ENCODE results near the gene FOSL2. TPM values are rescaled to one million over a fixed set of nuclear protein-coding genes. Genes with fewer than 3 reads are reported as not detected.

Gene FOSL2
- total RNA-seq, 1 donor from 2014 or later: 156 TPM

- no peaks in the 10 kb centered on the region for H3K27me3 Mint-ChIP-seq (ENCODE audit: low read depth)
- DNase-seq (ENCODE audit: low spot score): no peak
- no peak overlapping the region for H3K27ac Mint-ChIP-seq (ENCODE audit: unreplicated experiment)
- no peak overlapping the region for H3K4me3 Mint-ChIP-seq (ENCODE audit: unreplicated experiment)
- no peaks in the 10 kb centered on the region for H3K36me3 Mint-ChIP-seq (ENCODE audit: low read depth)
- H3K9me3 Mint-ChIP-seq (ENCODE audit: low read depth): no peaks in the 10 kb centered on the region
- H3K4me1 Mint-ChIP-seq (ENCODE audit: low read depth): peaks cover 3% of the 10 kb centered on the region
- TF ChIP-seq CTCF (IDR thresholded peaks at IDR 0.05): no peak
Observed at GRCh38 chr2:28380219-28380618, 12.4 kb upstream of the FOSL2 start.

- Mint-ChIP-seq H3K4me1 (ENCODE audit: low read depth) (peaks cover 3% of the 10 kb centered on the region), H3K4me3 (ENCODE audit: unreplicated experiment) (no peak overlapping the region), H3K27me3 (ENCODE audit: low read depth) (no peaks in the 10 kb centered on the region), H3K9me3 (ENCODE audit: low read depth) (no peaks in the 10 kb centered on the region), H3K27ac (ENCODE audit: unreplicated experiment) (no peak overlapping the region), H3K36me3 (ENCODE audit: low read depth) (no peaks in the 10 kb centered on the region)
- no peak for DNase-seq (ENCODE audit: low spot score)
- no peak for TF ChIP-seq CTCF (IDR thresholded peaks at IDR 0.05)
Observed at GRCh38 chr2:28381225-28382180, 11.2 kb upstream of the FOSL2 start.

- Mint-ChIP-seq H3K4me1 (ENCODE audit: low read depth) (peaks cover 15% of the 10 kb centered on the region), H3K4me3 (ENCODE audit: unreplicated experiment) (no peak overlapping the region), H3K27ac (ENCODE audit: unreplicated experiment) (no peak overlapping the region), H3K36me3 (ENCODE audit: low read depth) (no peaks in the 10 kb centered on the region), H3K27me3 (ENCODE audit: low read depth) (no peaks in the 10 kb centered on the region), H3K9me3 (ENCODE audit: low read depth) (no peaks in the 10 kb centered on the region)
- DNase-seq (ENCODE audit: low spot score): no peak
- no peak for TF ChIP-seq CTCF (IDR thresholded peaks at IDR 0.05)
Observed at GRCh38 chr2:28382755-28383154, 9.9 kb upstream of the FOSL2 start.

DNA sequence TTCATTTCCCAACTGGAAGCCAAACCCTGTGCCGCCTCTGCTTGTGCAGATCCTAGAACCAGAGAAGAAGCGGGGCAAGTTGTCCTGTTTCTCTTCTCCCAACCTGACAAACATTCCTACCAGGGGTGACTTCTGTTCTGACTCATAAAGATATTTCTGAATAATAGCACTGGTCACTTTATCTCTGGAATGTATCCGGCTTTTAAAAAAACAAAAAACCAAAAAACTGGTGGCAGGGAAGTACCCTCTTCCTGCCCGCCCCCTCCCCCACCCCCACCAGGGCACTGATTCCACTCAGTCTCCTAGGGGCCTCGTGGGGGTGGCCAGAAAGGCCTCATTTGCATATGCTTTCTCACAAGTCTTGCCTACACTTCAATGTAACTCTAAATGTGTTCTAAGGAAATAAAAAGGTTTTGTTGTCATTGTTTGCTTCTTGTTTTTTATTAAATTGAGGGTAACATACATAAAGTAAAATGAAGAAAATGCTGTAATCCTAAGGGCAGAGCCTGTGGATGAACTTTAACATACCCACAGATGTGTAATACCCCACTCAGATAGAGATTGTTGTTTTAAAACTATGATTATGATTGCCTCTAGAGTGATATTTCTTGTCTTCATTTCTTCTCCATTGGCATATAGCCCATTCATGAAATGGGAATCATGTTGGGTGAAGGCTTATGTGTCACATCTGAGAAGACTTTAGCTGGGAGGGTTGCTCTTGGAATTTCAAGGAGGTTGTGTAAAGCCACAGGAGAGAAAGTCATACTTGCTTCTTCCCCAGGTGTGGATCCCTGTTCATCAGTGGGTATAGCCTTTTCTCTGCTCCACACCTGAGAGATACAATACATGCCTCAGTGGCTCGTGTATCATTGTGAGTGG is 5.3 kb upstream of the FOSL2 start:
- H3K27ac Mint-ChIP-seq (ENCODE audit: unreplicated experiment): peak overlapping the region; percentile 69
- no peaks in the 10 kb centered on the region for H3K36me3 Mint-ChIP-seq (ENCODE audit: low read depth)
- H3K4me1 Mint-ChIP-seq (ENCODE audit: low read depth): peaks cover 39% of the 10 kb centered on the region
- no peaks in the 10 kb centered on the region for H3K27me3 Mint-ChIP-seq (ENCODE audit: low read depth)
- no peaks in the 10 kb centered on the region for H3K9me3 Mint-ChIP-seq (ENCODE audit: low read depth)
- no peak overlapping the region for H3K4me3 Mint-ChIP-seq (ENCODE audit: unreplicated experiment)
- DNase-seq (ENCODE audit: low spot score): peak; percentile 4
- no peak for TF ChIP-seq CTCF (IDR thresholded peaks at IDR 0.05)
